T-helper 1 cell (primary cell): ENCODE results near the gene ST6GALNAC4.
"Not testable (repeated sequence)": the region's sequence is repeated elsewhere in the genome, so short reads cannot be mapped to it uniquely, and the experiment has no call there.

Source experiments
- DNase-seq, 5 donors: peaks; one replicate each; pipeline ENCODE4 v3.0.0-alpha.2; 2012 to 2020

ST6GALNAC4 gene

DNA sequence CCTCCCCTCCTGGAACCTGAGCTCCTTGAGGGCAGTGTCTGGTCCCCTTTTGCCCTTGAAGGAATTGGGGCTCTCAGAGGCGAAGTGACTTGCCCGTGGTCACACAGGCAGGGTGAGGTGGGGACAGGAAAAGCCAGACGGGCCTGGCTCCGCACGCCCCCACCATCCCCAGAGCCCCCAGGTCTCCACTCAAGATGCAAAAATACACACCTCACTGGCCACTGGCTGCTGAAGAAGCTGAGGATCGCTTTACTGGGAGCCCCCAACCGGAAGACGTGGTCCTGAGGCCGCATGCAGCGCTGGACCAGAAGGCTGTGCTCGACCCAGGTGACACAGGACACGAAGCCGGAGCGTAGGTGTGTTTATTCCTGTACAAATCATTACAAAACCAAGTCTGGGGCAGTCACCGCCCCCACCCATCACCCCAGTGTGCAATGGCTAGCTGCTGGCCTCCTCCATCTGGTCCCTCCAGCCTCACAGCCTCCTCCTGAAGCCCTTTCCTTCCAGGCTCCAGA lies 31.8 kb downstream of the ST6GALNAC4 start:
- DNase-seq, result no peak

DNA sequence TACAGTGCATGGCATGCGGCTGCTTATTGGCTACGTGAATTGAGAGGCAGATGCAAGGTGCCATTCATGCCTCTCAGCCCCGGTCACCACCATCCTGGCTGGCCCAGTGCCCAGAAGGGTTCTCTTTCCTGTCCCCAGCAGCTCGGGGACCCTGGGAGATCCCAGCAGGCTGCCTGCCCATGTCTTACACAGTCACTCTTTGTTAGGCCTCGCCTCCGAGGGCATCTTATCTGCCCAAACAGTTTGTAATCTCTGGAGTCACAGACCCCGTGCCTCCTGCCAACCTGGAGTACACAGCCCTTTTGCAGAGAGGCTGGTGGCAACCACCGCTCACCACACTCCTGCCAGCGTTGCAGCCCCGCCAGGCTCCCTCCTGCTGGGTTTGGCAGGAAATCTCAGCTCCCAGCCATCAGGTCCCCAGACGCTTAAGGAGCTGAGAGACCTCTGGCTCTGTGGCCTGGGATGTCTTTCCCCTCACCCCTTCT lies 32.4 kb downstream of the ST6GALNAC4 start:
- no peak for DNase-seq

DNA sequence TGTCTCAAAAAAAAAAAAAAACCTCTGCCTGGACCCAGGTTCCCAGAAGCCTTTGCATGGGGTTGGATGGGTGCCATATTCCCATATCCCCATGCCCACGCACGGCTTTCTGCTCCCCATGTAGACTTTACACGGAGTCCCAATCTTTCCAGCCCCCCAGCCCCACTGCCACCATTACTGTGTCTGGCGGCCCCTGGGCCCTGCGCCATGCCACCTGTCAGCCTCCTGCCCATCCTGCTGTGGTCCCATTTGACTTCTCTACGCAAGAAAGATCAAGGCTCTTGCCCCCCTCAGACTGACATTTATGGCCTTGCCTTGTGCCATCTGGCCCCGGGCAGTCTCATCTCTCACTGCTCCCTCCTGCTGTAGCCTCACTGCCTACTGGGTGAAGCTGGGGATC lies 32.9 kb downstream of the ST6GALNAC4 start:
- no peak for DNase-seq

DNA sequence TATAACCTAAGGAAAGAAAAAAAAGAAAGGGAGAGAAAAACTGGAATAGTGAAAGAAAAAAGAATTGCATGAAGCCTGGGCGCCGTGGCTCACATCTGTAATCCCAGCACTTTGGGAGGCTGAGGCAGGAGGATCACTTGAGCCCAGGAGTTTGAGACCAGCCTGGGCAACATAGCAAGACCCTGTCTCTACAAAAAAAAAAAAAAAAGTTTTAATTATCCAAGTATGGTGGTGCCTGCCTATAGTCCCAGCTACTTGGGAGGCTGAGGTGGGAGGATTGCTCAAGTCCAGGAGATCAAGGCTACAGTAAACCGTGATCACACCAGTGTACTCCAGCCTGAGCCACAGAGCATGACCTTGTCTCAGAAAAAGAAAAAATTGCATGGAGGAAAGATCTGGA lies 35.1 kb downstream of the ST6GALNAC4 start:
- not testable (repeated sequence) for DNase-seq

DNA sequence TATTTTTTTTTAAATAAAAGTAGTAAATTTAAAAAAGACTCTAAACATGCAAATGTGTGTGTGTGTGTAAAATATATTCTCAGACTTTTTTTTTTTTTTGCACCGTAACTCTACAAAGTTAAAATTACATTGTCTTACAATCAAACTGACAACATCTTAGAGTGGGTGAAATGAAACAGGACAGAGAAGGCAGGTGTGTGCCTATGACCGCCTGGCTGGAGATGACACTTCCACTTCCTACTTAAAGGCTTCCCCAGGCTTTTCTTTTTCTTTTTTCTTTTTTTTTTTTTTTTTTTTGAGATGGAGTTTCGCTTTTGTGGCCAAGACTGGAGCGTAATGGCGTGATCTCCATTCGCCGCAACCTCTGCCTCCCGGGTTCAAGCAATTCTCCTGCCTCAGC lies 36.7 kb downstream of the ST6GALNAC4 start:
- no peak for DNase-seq

DNA sequence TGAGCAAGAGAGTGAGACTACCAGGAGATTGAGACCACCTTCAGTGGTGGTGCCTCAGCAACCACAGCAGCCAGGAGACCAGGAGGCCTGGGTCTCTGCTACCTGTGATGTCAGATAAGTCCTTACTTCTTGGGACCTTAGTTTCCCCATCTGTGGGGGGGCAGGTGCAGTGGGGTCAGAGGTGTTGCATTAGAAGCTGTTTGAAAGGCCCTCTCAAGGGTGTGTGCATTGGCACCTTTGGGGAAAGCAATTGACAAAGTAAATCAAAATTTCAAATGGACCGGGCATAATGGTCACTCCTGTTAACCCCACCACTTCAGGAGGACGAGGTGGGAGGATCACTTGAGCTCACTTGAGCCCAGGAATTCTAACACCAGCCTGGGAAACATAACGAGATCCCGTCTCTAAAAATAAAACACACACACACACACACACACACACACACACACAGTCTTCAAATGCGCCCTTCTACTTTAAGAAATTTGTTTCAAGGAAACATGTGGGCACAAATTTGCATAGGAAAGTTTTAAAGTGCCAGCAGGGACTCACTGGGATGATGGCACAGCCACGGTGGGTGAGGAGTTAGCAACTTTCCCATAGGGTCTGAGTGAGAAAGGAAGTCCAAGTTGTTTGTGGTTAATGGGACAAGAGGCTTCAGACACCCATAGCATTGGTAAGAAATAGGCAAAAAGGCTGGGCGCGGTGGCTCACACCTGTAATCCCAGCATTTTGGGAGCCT lies 38.0 kb downstream of the ST6GALNAC4 start:
- DNase-seq, result no peak

DNA sequence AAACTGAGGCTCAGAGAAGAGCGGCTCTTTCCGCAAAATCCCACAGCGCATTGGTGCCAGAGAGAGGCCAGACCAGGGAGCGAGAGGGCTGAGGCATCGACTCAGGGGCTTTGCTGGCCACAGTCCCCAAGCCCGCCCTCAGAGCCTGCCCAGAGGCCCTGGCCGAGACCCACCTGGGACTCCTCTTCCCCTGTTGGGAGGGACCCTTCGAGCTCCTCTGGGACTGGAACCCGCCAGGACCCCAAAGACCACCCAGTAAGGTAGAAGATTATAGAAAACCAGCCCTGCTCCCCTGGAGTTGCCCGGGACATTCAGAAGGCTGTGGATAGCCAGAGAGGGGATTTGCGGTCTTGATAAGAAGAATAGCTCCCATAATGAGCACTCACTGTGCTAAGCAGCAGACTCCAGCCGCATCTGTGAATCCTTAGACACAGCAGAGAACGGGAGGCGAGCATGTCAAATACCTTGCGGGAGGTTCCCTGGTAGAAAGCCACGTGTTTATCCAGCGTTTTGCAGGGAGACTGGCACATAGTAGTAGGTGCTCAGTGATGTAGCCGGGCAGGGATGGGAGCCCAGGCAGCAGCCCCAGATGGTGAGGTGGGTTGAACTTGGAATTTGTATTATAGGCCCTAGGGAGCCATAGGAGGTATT lies 38.7 kb downstream of the ST6GALNAC4 start:
- DNase-seq, result no peak

DNA sequence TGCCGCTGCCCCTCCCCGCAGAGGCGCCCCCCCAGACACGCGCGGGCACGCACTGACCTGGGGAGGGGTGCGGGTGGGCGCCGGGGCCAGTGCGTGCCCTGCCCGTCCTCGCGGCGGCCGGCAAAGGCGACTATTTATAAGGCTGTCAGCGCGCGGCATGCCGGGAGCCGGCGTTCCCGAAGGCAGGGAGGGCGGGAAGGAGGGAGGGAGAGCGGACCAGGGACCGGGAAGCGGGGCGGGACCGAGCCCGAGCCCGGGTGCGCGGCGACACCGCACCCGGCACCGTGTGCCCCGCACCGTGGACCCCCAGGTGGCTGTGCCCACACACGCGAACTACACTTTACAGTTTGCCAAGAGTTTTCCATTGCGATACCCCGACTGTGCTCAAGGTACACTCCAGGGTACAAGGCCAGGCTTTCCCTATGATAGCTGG lies 39.3 kb downstream of the ST6GALNAC4 start, which contains the start of gene AK1:
Gene AK1, minus strand, starts transcription at position 110 of the 433 bp plus-strand sequence. CDS start 3,058 bp downstream, outside the sequence.
- DNase-seq, result no peak

DNA sequence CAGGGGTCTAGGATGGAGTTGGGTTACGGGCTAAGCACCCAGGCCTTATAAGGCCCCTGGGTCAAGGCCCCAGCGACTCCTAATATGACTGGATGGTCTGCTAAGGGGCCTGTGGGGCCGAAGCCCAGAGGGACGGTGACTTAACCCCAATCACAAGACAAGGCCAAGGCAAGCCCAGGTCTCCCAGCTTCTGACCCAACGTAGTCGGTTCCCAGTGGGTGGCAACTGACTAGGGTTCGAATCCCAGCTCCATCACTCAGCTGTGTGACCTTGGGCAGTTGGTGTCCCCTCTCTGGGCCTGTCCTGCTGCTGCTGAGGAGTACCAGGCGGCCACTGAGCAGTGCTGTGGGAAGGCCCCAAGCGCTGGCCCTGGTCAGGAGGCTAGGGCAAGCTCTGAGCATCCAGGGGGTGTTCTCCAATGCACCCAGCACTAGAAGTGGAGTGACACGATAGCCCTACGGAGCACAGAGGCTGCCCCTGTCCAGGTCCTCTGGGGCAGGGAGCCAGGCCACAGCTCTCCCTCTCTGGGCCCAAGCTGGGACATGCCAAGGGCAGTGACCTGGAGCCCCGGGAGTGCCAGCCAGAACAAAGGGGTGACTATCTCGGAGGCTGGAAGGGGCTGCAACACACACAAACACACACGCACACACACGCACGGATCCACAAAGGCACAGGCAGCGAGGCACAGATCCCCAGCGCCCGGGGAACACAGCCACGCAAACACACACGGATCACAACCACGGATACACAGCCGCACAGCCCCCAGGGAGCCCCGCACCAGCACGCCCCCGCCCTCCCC lies 39.9 kb downstream of the ST6GALNAC4 start:
- no peak for DNase-seq

DNA sequence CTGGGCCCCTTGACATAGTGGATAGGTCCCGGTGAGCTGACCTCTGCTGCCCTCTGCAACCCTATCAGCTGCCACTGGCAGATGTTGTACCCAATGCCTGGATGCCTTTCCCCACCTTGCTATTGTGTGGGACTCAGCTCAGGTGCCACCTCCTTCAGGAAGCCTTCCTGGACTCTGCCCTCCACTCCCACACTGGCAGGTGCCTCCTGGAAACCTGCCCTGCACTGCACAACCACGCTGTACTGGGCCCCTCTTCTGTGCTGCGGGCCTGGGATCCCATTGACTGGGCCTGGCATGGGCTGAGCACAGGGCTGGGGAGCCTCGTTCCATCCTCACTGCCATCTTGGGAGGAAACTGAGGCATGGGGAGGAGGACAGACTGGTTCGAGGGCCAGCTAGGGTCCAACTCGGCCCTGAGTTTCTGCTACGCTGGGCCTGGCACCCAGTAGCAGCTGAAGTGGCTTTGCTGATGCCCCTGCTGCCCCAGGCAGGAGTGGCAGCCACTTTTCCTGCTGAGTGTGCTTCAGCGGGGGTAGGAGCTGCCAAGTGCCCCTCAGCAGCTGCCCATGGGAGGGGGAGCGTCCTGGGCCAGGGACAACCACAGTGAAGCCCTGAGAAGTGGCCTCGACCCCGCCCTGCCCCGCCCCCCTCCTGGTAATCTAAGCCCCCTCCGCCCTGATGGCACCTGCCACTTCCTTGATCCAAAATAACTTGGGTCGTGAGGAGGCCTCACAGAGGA lies 40.6 kb downstream of the ST6GALNAC4 start:
- DNase-seq, result no peak

DNA sequence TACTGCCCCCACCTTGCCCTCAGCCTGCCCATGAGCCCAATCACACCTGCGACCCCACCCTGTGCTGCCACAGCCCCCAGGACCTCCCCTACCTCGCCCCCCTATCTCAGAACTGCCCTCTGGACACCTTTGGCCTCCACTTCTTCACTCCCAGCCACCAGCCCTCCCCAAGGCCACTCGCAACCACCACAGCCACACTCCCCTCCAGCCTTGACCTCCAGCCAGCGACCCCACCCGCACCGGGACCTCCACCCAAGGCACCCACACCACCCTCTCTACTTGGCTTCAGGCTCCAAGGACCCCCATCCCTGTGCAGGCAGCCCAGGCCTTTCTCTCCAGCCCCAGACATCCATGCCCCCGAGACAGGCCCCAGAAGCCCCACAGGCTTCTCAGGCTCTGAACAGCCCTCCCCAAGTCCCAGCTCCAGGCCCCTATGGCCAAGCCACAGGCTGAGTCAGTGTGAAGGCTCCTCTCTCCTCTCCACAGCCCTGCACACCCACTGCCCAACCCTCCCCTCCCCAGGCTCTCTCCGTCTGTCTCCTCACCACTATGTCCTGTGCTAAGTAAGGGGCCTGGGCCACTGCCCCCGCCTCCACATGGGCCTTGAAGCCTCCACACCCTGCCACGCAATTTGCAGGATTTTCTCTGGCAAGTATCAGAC lies 41.4 kb downstream of the ST6GALNAC4 start:
- DNase-seq, result no peak

DNA sequence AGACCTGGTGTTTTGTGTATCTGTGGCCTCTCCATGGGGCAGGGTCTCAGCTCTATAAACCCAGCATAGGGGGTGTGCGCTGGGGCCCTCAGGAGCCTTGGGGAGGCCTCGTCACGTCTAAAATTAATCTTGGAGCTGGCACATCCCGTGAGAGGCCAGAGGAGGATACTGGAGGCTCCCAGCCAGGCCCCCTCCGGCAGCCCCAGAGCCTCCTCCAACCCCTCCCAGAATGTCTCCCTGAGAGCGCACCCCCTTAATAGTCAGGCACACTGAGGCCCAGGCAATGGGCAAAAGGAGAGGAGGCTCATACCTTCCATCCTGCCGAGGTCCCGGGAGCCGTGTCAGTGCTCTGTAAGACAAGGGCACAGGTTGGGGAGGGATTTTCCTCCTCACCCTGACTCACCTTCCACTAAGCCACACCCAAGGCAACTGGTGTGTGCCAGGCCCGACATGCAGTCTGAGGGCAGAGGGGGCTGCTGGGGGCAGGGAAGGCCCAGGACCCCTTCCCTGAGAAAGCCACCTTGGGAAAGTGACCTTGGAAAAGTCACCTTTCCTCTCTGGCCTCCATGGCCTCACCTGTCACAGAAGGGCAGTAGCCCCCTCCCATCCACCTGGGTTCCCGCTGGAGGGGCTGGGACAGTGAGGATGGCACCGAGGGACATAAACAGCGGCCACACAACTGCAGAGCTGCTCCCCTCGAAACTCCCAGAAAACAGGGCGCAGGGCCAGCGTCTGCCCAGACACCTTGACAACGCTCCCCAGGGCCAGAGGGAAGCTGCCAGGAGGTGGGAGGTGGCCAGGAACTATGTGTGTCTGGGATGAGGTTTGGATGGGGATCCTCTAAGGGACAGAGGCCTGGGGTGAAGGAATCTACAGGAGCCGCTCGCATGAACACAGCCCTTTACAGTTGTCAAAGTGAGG lies 42.3 kb downstream of the ST6GALNAC4 start:
- no peak for DNase-seq

DNA sequence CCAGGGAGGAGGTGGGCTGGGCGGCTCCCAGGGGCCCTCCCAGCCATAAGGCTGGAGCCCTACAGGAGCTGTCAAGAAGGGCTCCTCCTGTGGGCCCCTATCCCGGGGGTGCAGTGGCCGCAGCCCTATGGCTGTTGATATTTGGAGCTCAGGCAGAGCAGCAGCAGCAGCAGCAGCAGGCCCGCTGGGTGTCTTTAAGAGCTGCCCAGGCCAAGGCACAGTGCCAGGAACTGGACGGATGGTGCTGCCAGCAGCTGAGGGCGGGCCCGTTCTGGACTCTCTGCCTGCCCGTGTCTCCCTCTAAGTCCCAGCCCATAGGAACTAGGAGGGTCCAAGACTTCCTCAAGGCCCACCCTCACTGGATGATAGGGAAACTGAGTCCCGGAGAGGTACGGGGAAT lies 43.0 kb downstream of the ST6GALNAC4 start:
- DNase-seq, result no peak

DNA sequence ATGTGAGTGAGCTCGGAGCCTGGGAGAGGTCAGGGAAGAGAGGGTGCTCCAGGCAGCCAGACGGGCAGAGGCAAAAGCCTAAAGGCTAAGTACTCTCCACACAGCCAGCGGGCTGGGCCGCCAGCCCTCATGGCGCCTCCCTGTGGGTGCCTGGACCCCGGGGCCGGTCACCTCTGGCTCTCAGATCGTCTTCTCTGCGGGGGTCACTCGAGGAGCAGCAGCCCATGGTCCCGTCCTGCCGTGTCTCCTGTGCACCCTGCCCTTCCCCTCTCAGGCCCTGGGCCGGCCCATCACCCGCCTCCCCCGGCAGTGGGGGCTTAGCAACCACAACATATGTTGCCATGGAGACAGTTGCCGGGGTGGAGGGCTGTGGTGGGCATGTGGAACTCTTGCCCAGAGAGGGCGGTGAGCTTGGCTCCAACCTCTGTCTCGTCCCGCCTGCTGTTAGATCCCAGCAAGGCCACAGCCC lies 43.6 kb downstream of the ST6GALNAC4 start:
- no peak for DNase-seq

DNA sequence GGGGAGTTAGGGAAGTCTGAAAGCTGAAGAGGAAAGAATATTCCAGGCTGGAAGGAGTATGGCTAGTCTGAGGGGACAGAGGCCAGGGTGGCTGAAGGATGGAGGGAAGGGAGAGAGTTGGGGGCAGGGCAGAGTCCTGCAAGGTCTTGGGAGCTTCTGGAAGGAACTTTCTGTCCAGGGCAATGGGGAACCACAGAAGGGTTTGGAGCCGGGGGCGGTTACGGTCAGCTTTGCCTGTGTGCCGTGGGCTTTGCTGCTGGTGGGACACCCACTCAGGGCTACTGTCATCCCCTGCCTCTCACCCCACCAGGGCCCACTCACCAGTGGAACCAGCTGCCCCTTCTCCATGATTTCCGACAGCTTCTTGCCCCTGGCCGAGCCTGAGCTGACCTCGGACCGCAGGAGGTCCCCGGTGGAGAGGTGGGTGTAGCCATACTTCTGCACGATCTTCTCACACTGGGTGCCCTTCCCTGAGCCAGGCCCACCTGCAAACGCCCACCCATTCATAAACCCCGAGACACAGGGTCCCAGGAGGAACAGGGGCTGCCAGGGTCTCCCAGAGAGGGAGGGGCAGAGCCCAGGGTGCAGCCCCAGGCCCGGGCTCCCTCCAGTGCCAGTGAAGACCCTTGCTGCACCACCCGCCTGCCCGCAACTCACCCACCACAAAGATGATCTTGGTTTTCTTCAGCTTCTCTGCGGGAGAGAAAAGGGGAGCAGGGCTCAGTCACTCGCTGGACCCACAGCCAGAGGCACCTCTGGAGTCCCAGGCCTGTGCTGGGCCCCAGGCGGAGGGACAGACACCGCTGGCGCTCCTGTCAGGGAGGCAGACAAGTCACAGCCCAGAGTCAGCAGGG lies 44.2 kb downstream of the ST6GALNAC4 start:
- DNase-seq, result no peak

DNA sequence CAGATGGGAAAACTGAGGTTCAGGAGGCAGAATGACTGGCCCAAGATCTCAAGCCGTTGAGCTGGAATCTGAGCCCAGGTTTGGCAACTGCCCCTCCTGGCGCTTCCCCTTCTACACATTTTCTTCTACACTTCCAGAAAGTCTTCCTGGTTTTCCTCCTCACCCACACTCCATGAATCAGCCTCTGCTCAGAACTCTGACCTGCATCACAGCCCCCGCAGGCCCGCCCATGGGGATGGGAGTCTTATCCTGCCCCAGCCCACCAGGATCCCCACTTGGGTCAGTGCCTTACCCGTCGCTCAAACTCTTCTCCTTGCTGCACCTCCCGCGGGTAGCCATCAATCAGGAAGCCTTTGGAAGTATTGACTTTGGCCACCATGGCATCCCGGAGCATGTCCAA lies 45.3 kb downstream of the ST6GALNAC4 start:
- no peak for DNase-seq

DNA sequence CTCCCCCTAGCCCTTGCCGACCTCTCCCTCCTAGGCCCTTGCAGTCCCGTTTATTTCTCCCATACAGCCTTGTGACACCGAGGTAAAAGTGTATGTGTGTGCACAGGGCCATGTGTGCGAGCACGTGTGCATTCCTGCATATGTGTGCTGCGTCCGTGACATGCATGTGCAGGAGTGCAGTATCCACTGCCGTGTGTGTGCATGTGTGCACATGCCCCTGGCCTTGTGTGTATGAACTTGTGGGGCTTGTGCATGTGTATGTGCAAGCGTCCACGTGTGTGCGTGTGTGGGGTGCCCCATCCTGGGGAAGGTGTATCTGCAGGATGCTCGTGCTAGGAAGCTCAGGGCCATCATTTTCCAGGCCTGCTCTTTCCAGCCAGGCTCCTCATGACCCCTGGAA lies 46.0 kb downstream of the ST6GALNAC4 start:
- no peak for DNase-seq

DNA sequence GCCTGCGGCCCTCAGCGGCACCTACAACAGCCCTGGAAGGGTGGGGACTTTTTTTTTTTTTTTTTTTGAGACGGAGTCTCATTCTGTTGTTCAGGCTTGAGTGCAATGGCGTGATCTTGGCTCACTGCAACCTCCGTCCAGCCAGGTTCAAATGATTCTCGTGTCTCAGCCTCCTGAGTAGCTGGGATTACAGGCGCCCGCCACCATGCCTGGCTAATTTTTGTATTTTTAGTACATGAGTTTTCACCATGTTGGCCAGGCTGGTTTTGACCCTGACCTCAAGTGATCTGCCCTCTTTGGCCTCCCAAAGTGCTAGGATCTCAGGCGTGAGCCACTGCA lies 46.7 kb downstream of the ST6GALNAC4 start:
- DNase-seq, result not testable (repeated sequence)

DNA sequence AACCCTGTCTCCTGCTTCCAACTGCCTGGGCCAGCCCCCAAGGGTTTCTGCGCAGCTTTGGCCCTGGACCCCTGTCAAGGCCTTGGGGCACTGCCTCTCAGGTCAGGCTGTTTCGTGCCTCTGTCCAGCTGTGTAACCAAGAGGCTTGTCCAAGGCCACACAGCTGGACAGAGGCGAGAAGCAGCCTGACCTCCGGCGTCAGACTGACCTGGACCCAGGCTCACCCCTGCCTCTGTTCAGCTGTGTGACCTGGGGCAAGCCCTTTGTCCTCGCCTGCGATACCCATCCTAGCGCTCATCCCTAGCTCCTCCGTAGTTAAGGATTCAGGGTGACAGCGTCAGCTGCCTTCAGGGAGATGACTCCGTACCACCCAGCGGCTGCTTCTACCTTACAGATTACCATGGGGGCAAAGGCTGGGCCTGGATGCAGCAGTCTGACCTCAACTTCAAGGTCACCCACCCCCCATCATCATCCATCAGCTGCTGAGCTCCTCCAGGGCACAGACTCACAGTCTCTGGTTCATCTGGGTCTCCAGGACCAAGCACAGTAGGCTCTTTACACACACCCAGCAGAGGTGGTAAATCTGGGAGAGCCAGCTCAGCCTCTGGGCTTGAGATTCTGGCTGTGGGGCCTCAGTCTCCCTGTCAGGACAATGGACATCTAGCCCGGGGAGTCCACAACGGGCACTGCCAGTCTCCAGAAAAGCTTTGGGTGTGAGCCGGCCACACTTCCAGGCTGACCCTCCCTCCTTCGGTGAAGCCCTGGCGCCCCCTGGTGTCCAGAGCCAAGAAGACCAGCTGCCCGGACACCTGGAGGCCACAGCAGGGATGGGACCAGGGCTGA lies 47.3 kb downstream of the ST6GALNAC4 start:
- peak; percentile 60 to 73 (median 67) for DNase-seq
